Cardiac fibroblast (primary cell): Measurements from ENCODE around the gene MIF4GD.
"Not testable (repeated sequence)": the region's sequence is repeated elsewhere in the genome, so short reads cannot be mapped to it uniquely, and the experiment has no call there.

Experiments used
- DNase-seq, 2 donors: peaks; one replicate each; pipeline versions ENCODE4 v3.0.0 to v3.0.0-alpha.2; 2010; ENCODE audit warnings: low read depth in 2 of 2
- H3K4me3 ChIP-seq, 2 donors: replicated peaks in 1 of 2; 1 replicate in 1 of 2; 2 replicates in 1 of 2; pipeline ENCODE4 v1.5.1; 2011; ENCODE audit warnings: low read depth in 2 of 2, low read length in 2 of 2, mild to moderate bottlenecking in 2 of 2, moderate library complexity in 1 of 2
- TF ChIP-seq, protein P1 (sequence below): IDR thresholded peaks from one replicate; pipeline ENCODE4 v1.5.1; 2011; ENCODE audit warnings: low read depth, mild to moderate bottlenecking, low read length, inconsistent platforms

Gene MIF4GD

GRCh38 chr17:75288359-75288758 lies 17.3 kb upstream of the MIF4GD start:
- TF ChIP-seq, protein P1, sequence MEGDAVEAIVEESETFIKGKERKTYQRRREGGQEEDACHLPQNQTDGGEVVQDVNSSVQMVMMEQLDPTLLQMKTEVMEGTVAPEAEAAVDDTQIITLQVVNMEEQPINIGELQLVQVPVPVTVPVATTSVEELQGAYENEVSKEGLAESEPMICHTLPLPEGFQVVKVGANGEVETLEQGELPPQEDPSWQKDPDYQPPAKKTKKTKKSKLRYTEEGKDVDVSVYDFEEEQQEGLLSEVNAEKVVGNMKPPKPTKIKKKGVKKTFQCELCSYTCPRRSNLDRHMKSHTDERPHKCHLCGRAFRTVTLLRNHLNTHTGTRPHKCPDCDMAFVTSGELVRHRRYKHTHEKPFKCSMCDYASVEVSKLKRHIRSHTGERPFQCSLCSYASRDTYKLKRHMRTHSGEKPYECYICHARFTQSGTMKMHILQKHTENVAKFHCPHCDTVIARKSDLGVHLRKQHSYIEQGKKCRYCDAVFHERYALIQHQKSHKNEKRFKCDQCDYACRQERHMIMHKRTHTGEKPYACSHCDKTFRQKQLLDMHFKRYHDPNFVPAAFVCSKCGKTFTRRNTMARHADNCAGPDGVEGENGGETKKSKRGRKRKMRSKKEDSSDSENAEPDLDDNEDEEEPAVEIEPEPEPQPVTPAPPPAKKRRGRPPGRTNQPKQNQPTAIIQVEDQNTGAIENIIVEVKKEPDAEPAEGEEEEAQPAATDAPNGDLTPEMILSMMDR: no peak

DNA sequence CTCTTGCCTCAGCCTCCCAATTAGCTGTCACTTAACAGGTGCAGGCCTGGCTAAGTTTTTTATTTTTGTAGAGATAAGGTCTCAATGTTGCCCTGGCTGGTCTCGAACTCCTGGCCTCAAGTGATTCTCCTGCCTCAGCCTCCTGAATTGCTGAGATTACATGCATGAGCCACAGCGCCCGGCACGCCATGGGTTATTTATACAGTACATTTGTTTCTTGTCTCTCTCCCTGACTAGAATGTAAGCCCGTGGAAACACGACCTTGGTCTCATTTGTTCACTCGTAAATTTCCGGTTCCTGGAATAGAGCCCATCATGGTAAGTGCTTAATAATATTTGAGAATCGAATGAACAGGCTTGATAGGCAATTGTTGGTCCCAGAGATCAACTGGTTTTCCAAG lies 16.2 kb upstream of the MIF4GD start:
- DNase-seq: no peak
- TF ChIP-seq, protein P1: no peak
- H3K4me3 ChIP-seq: no peak overlapping the region

More at GRCh38 chr17:75288359-75288758, 17.3 kb upstream of the MIF4GD start:
- H3K4me3 ChIP-seq: peak overlapping the region; percentile 89 to 92
- DNase-seq: no peak

GRCh38 chr17:75285123-75285522 lies 14.1 kb upstream of the MIF4GD start:
- TF ChIP-seq, protein P1: no peak
- DNase-seq: no peak

DNA sequence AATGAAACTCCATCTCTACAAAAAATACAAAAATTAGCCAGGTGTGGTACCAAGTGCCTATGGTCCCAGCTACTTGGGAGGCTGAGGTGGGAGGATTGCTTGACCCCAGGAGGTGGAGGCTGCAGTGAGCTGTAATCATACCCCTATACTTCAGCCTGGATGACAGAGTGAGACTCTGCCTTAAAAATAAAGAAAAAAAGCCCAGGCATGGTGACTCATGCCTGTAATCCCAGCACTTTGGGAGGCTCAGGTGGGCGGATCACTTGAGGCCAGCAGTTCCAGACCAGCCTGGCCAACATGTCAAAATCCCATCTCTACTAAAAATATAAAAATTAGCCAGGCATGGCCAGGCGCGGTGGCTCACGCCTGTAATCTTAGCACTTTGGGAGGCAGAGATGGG lies 9.2 kb upstream of the MIF4GD start:
- peak in 1 of 2 donors; percentile 10 for DNase-seq
- not testable (repeated sequence) for H3K4me3 ChIP-seq

More at GRCh38 chr17:75285123-75285522, 14.1 kb upstream of the MIF4GD start:
- H3K4me3 ChIP-seq: no peak overlapping the region

- TF ChIP-seq, protein P1: no peak
- DNase-seq: peak; percentile 30 to 56
- H3K4me3 ChIP-seq: no peak overlapping the region
These were observed 6.6 kb upstream of the MIF4GD start for GRCh38 chr17:75277664-75278071.

DNA sequence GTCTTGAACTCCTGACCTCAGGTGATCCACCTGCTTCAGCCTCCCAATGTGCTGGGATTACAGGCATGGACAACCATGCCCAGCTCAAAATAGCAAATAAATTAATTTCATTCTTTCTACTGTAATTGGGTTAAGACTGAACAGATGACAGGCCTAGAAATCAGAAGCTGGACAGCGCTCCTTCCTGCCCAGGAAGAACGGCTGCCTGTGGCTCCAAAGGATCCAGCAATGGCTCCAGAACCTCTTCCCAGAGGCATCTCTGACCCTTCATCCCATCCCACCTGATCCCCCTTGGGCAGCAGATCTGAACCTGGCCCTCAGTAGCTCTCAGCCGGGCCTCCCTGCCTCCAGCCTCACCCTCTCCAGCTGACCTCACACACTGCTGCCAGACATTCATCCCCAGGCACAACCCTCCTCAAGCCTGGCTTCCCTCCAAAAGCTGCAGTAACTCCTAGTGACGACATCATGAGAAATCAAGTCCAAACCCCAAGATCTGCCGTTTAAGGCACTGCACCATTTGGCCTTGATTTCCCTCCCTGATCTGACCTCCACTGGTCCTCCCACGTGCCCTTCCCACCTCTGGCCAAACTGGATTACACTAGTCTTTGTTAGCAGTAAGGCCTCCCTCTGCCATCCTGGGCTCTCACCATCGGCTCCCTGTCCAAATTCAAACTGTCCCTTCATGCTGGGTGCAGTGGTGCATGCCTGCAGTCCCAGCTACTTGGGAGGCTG lies 3.1 kb upstream of the MIF4GD start:
- DNase-seq: peak; percentile 78 to 87
- TF ChIP-seq, protein P1: no peak
- no peak overlapping the region for H3K4me3 ChIP-seq

GRCh38 chr17:75272848-75273184 lies 1.8 kb upstream of the MIF4GD start:
- H3K4me3 ChIP-seq: no peak overlapping the region
- TF ChIP-seq, protein P1: no peak
- peak in 1 of 2 donors; percentile 60 for DNase-seq
